ENCODE measurements around the gene MKX. TPM values are rescaled to one million over a fixed set of nuclear protein-coding genes. Genes with fewer than 3 reads are reported as not detected.

Gene MKX
- total RNA-seq, 1 donor from 2014 or later, result 0.22 TPM

DNA sequence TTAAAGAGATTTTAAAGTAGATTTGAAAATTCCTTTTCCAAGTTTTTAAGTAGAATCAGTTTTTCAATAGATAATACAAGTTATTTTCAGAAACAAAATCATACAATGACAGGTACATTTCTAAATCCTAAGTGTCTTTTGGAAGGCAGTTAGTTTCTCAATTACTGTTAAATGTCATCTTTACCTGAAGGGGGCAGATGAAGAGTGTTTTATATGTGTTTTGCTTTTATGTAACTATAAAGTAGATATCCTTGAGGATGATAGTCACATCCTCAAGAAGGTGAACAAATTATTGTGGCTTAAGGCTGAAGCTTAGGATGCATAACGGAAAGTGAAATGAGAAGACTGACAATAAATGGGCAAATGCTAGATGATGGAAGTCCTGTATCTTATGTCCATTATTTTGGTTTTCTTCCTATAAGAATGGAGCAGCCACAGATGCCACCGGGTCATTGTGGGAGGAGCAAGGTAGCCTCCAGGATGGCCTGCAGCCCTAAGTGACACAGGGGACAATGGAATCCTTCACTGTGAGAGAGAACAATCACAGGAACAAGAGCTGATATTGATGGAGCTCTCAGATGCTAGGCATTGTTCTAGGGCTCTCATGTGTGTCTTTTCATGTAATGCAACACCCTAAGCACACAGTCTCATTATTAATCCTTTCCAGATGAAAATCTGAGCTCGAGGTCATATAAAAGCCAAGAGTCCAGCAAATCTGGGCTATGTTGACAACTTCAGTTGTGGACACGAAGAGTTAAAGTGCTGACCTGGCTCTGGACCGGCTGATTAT, 14.1 kb upstream of the MKX start:
- peaks cover 5% of the 10 kb centered on the region for H3K27me3 ChIP-seq (ENCODE audit: low read depth)
- no peaks in the 10 kb centered on the region for H3K36me3 ChIP-seq
- TF ChIP-seq, protein P1, sequence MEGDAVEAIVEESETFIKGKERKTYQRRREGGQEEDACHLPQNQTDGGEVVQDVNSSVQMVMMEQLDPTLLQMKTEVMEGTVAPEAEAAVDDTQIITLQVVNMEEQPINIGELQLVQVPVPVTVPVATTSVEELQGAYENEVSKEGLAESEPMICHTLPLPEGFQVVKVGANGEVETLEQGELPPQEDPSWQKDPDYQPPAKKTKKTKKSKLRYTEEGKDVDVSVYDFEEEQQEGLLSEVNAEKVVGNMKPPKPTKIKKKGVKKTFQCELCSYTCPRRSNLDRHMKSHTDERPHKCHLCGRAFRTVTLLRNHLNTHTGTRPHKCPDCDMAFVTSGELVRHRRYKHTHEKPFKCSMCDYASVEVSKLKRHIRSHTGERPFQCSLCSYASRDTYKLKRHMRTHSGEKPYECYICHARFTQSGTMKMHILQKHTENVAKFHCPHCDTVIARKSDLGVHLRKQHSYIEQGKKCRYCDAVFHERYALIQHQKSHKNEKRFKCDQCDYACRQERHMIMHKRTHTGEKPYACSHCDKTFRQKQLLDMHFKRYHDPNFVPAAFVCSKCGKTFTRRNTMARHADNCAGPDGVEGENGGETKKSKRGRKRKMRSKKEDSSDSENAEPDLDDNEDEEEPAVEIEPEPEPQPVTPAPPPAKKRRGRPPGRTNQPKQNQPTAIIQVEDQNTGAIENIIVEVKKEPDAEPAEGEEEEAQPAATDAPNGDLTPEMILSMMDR (IDR thresholded peaks at IDR 0.05; ENCODE audit: borderline replicate concordance), result no peak
- DNase-seq, result no peak
- H3K9me3 ChIP-seq (replicated peaks), result no peaks in the 10 kb centered on the region
- intact Hi-C loops (cut with micrococcal nuclease), result no loop called here
- no peak overlapping the region for H3K27ac ChIP-seq (replicated peaks)
- no peaks in the 10 kb centered on the region for H3K4me1 ChIP-seq
- no peak overlapping the region for H3K4me3 ChIP-seq

DNA sequence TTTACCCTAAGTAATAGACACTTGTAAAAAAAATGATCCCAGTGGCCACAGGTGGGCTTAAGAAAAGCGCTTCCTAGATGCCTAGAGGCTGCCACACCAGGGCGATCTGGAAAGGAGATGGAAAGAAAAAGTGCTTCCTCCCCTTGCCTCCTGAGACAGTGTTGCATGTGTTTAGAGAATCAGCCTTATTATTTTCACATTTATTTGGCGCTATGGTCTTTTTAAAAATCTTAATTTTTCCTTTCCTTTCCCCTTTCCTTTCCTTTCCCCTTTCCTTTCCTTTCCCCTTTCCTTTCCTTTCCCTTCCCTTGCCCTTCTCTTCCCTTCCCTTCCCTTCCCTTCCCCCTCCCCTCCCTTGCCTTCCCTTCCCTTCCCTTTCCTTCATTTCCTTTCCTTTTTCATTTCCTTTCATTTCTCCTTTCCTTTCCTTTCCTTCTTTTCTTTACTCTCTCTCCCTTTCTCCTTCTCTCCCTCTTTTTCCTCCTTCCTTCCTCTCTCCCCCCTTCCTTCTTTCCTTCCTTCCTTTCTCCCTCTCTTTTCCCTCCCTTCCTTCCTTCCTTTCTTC, 7.1 kb upstream of the MKX start:
- TF ChIP-seq, protein P1 (IDR thresholded peaks at IDR 0.05; ENCODE audit: borderline replicate concordance), result no peak
- Histone ChIP-seq H3K27ac (replicated peaks) (no peak overlapping the region), H3K4me1 (no peaks in the 10 kb centered on the region), H3K9me3 (replicated peaks) (no peaks in the 10 kb centered on the region), H3K4me3 (no peak overlapping the region), H3K27me3 (ENCODE audit: low read depth) (peaks cover 60% of the 10 kb centered on the region), H3K36me3 (no peaks in the 10 kb centered on the region)
- intact Hi-C loops (cut with micrococcal nuclease), result no loop called here
- DNase-seq, result no peak

DNA sequence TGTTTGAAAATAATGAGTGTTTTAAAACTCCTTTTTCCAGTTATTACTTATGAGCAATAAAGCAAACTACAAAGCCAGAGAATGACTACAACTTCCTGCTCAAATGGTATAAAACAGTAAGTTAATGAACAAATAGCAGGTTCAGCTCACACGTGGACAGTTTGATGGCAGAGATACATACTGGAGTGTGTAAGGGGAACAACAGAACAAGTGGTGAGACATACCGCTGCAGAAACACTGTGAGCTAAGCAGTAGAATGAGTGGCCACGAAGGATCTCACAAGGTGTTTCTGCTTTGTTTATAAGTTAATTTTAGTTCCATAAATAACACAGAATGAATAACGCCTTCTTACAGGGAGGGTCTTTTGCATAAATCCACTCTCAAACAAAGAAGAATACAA, 3.0 kb upstream of the MKX start:
- TF ChIP-seq, protein P1 (IDR thresholded peaks at IDR 0.05; ENCODE audit: borderline replicate concordance), result no peak
- intact Hi-C loops (cut with micrococcal nuclease), result no loop called here
- Histone ChIP-seq H3K4me3 (no peak overlapping the region), H3K9me3 (replicated peaks) (no peaks in the 10 kb centered on the region), H3K36me3 (no peaks in the 10 kb centered on the region), H3K27me3 (ENCODE audit: low read depth) (peaks cover 89% of the 10 kb centered on the region), H3K27ac (replicated peaks) (no peak overlapping the region), H3K4me1 (peaks cover 34% of the 10 kb centered on the region)
- no peak for DNase-seq

DNA sequence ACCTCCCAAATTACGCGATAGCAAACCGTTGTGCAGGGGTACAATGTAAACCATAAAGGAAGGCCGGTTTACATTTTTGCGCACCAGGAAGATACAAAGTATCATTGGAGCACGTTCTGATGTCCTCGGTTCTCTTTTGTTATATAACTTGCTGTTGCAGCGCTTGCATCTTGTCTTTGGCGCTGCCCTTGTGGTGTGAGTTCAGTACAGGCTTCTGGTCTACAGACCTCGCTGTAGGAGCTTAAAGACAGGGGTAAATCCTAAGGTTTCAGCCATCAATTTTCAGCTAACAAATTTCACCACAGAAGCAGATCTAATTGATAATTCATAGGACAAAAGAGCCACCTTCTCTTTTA, 1.5 kb upstream of the MKX start:
- Histone ChIP-seq H3K4me1 (peaks cover 50% of the 10 kb centered on the region), H3K4me3 (no peak overlapping the region)
- DNase-seq, result no peak

DNA sequence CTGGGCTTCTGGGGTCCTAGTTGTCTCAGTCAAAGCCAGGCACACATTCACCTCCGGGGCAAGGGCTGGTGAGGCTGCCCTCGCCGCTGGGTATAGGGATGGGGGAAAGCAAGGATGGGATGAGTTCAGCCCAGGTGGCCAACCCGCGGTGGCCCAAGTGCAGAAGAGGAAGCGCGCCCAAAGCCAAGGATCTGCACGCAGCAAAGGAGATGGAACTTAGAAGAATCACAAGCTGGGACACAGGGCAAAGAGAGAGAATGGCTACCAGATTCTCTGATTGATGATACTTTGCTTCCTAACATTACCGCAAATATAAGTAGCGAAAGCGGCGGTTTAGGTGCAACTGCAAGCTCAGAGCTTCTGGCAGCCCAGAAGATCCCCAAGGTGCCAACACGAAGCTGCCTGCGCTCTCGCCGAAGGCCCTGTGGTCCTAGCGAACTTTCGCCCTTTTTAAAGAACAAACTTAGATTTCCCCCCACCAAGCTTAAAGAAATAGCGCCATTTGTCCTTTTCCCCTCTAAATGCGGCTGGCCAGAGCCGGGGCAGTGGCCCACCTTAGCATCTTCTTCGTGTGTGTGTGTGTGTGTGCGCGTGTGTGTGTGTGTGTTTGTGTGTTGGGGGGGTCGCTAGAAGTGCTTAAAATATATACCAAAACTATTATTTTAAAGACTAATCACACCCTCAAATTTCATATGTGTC, 927 bp upstream of the MKX start:
- Histone ChIP-seq H3K4me1 (peaks cover 55% of the 10 kb centered on the region), H3K27ac (replicated peaks) (no peak overlapping the region)
- intact Hi-C loops (cut with micrococcal nuclease), result no loop called here

More for the DNA sequence above, 1.5 kb upstream of the MKX start:
- TF ChIP-seq, protein P1 (IDR thresholded peaks at IDR 0.05; ENCODE audit: borderline replicate concordance), result no peak
- no peaks in the 10 kb centered on the region for H3K36me3 ChIP-seq
- peaks cover 98% of the 10 kb centered on the region for H3K27me3 ChIP-seq (ENCODE audit: low read depth)
- intact Hi-C loops (cut with micrococcal nuclease), result no loop called here
- no peak overlapping the region for H3K27ac ChIP-seq (replicated peaks)
- H3K9me3 ChIP-seq (replicated peaks), result no peaks in the 10 kb centered on the region

More for the DNA sequence above, 927 bp upstream of the MKX start:
- H3K4me3 ChIP-seq, result peak overlapping the region; percentile 81
- H3K36me3 ChIP-seq, result no peaks in the 10 kb centered on the region
- no peak for DNase-seq
- H3K27me3 ChIP-seq (ENCODE audit: low read depth), result peaks cover 100% of the 10 kb centered on the region
- H3K9me3 ChIP-seq (replicated peaks), result no peaks in the 10 kb centered on the region
- TF ChIP-seq, protein P1 (IDR thresholded peaks at IDR 0.05; ENCODE audit: borderline replicate concordance), result no peak

All from left ventricle myocardium inferior (tissue), 1 donor.